OCI-LY7 (cell line): ENCODE data around the gene OSER1. TPM values are rescaled to one million over a fixed set of nuclear protein-coding genes. Genes with fewer than 3 reads are reported as not detected.

Experiments used
- BruUV-seq: library from RNA; stranded (reverse); fragments of 400-500 nt; replicated peaks from 2 replicates; lab custom pipeline; 2021; lab: Mats Ljungman, UMichigan
- CTCF ChIA-PET: fragments of 300-600 bp; sonication (Branson Sonifier 250); formaldehyde crosslinking; loops from one replicate; lab custom pipeline; 2022; ENCODE audit warnings: antibody characterized with exemption; ENCODE audit not compliant: unreplicated experiment; lab: Charles Lee
- POLR2A ChIA-PET: fragments of 300-600 bp; sonication (Branson Sonifier 250); formaldehyde crosslinking; loops from one replicate; lab custom pipeline; 2022; ENCODE audit warnings: antibody characterized with exemption; lab: Charles Lee
- DNase-seq: peaks from one replicate; pipeline ENCODE4 v3.0.0-alpha.2; 2015; ENCODE audit warnings: low spot score
- H2AFZ ChIP-seq: fragments of 200-600 bp; sonication (generic), shearing (Covaris generic); 2 replicates; pipeline ENCODE4 v1.6.1; 2014; ENCODE audit warnings: mild to moderate bottlenecking, antibody characterized with exemption, low read length, moderate library complexity
- H3K27ac ChIP-seq: fragments of 200-600 bp; sonication (generic); 2 replicates; pipeline ENCODE4 v1.5.1; 2014; ENCODE audit warnings: mixed run types, low read depth, mild to moderate bottlenecking, moderate library complexity, low read length, inconsistent platforms; ENCODE audit not compliant: poor library complexity, severe bottlenecking
- H3K36me3 ChIP-seq: fragments of 200-600 bp; sonication (generic); 2 replicates; pipeline ENCODE4 v1.6.1; 2014; ENCODE audit warnings: mild to moderate bottlenecking, antibody characterized with exemption, low read length, moderate library complexity, mixed read lengths; ENCODE audit not compliant: insufficient read depth
- H3K4me1 ChIP-seq: fragments of 200-600 bp; sonication (generic); 2 replicates; pipeline ENCODE4 v1.5.1; 2014; ENCODE audit warnings: mild to moderate bottlenecking, low read length; ENCODE audit not compliant: insufficient read depth, poor library complexity, severe bottlenecking
- H3K4me2 ChIP-seq: fragments of 200-600 bp; sonication (generic); 2 replicates; pipeline ENCODE4 v1.6.1; 2014; ENCODE audit warnings: mild to moderate bottlenecking, low read length
- H3K4me3 ChIP-seq: fragments of 200-600 bp; sonication (generic); 2 replicates; pipeline ENCODE4 v1.5.1; 2014; ENCODE audit warnings: mild to moderate bottlenecking, low read depth, low read length; ENCODE audit not compliant: poor library complexity, severe bottlenecking
- H3K79me2 ChIP-seq: fragments of 200-600 bp; sonication (generic); 2 replicates; pipeline ENCODE4 v1.6.1; 2016; ENCODE audit warnings: low read depth, mild to moderate bottlenecking, low read length, moderate library complexity, mixed read lengths; ENCODE audit not compliant: insufficient read depth
- H3K9me2 ChIP-seq: fragments of 200-600 bp; sonication (generic); 2 replicates; pipeline ENCODE4 v1.6.1; 2016; ENCODE audit warnings: mild to moderate bottlenecking, low read length, mixed read lengths; ENCODE audit not compliant: insufficient read depth
- H3K9me3 ChIP-seq: fragments of 200-600 bp; sonication (generic); 2 replicates; pipeline ENCODE4 v1.6.1; 2014; ENCODE audit warnings: mild to moderate bottlenecking, mixed run types, low read length, mixed read lengths
- H4K20me1 ChIP-seq: fragments of 200-600 bp; sonication (generic); 2 replicates; pipeline ENCODE4 v1.6.1; 2014; ENCODE audit warnings: mild to moderate bottlenecking, antibody characterized with exemption, low read length, moderate library complexity, mixed read lengths; ENCODE audit not compliant: insufficient read depth
- CTCF ChIP-seq: fragments of 200-600 bp; sonication (generic); conservative IDR thresholded peaks from 2 replicates; pipeline ENCODE4 v1.5.1; 2014; ENCODE audit warnings: mild to moderate bottlenecking, antibody characterized with exemption, low read length, moderate library complexity, mixed read lengths
- EZH2phosphoT487 ChIP-seq: fragments of 200-600 bp; sonication (generic); IDR thresholded peaks from 2 replicates; pipeline ENCODE4 v1.6.1; 2018; ENCODE audit warnings: low read depth, borderline replicate concordance, mild to moderate bottlenecking, mixed run types, antibody characterized with exemption, low read length, moderate library complexity, mixed read lengths
- intact Hi-C: fragments of 100-400 bp; cut with micrococcal nuclease; formaldehyde crosslinking; loops from one replicate; pipeline ENCODE4 v1.10.0; 2022; ENCODE audit not compliant: unreplicated experiment
- total RNA-seq, 2 experiments: library from RNA; depleted of rRNA in 1 of 2; stranded (reverse); fragments of >200 nt in 1 of 2; shearing (Covaris generic) in 1 of 2; gene quantifications; 2 replicates each; pipeline ENCODE4 v1.2.3, GENCODE V29; 2014 to 2022

Gene OSER1
- total RNA-seq, 2 experiments from 2014 or later, result 28.1 to 31.9 TPM

DNA sequence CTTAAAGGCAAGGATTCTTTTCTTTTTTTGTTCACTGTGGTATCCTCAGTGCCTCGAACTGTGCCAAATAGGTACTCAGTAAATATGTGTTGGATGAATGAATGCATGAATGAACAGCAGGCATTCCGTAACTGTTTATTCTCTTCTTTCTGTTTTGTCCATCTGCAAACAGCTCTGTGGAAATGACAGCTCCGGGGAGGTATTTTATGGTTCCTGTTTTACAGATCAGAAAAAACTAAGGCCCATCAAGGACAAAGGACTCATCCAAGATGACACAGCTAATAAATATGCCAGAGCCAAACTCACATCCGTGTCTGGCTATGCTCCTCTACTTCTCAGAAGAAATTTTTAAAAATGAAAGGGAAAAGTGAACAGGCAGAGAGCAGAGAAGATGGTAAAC is 44.6 kb downstream of the OSER1 start:
- Histone ChIP-seq H3K79me2 (no peaks in the 10 kb centered on the region), H4K20me1 (no peaks in the 10 kb centered on the region; the same call in 1 of the 2 replicates), H3K9me3 (no peaks in the 10 kb centered on the region), H3K27ac (no peak overlapping the region), H3K4me1 (no peaks in the 10 kb centered on the region), H3K9me2 (no peaks in the 10 kb centered on the region), H2AFZ (no peak overlapping the region), H3K4me3 (no peak overlapping the region), H3K36me3 (no peaks in the 10 kb centered on the region), H3K4me2 (no peak overlapping the region)
- POLR2A ChIA-PET, result interaction anchor here (0.6 kb wide), 1 partner anchor 412 kb away, joined by 4 read pairs; no protein-coding TSS in a partner anchor
- TF ChIP-seq CTCF (no peak), EZH2phosphoT487 (no peak)
- CTCF ChIA-PET, result no interaction called here
- BruUV-seq, result no TSS peak
- intact Hi-C loops, result no loop called here
- no peak for DNase-seq

DNA sequence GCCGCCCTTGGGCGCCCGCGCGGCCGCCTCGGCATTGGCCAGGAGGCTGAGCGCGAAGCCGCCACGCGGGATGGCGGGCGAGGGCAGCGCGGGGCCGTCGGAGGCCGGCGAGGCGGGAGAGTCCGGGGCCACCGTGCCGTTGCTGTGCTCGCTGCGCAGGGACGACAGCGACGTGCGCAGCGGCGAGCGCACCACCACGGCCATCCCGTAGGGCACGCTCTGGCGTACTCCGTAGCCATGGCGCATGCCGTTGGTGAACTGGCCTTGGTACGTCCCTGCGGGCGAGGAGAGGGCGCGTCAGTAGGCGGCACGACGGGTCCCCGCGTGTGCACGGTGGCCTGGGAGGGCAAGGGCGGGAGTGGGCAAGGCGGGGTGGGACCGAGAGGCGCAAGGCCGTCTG is 50.4 kb downstream of the OSER1 start:
- TF ChIP-seq EZH2phosphoT487 (no peak), CTCF (no peak)
- POLR2A ChIA-PET, result no interaction called here
- no peak overlapping the region for H2AFZ ChIP-seq
- no peaks in the 10 kb centered on the region for H3K9me2 ChIP-seq
- CTCF ChIA-PET, result no interaction called here
- no peaks in the 10 kb centered on the region; the same call in 1 of the 2 replicates for H4K20me1 ChIP-seq
- no peaks in the 10 kb centered on the region for H3K36me3 ChIP-seq
- DNase-seq, result no peak
- no peak overlapping the region for H3K27ac ChIP-seq
- no peaks in the 10 kb centered on the region for H3K9me3 ChIP-seq
- H3K4me1 ChIP-seq, result no peaks in the 10 kb centered on the region
- intact Hi-C loops, result no loop called here
- no peak overlapping the region for H3K4me2 ChIP-seq
- no peak overlapping the region for H3K4me3 ChIP-seq
- BruUV-seq, result no TSS peak
- no peaks in the 10 kb centered on the region for H3K79me2 ChIP-seq

DNA sequence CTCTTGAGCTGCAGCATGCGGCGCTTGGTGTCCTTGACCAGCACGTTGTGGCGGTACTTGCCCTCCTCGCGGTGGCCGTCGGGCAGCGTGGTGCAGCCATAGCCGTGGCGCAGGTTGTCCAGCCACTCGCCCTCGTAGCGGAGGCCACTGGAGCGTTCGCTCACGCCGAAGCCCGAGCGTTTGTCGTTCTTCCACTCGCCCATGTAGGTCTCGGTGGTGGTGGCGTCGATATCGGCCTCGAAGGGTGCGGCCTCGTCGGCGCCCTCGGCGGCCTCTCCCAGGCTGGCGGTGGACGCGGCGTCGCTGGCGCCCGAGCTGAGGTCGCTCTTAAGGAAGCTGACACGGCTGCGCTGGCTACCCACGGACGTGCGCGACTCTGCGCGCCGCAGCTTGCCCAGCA is 50.9 kb downstream of the OSER1 start:
- CTCF ChIA-PET, result no interaction called here
- no peak for TF ChIP-seq CTCF
- TF ChIP-seq EZH2phosphoT487, result no peak
- Histone ChIP-seq H3K27ac (no peak overlapping the region), H3K36me3 (no peaks in the 10 kb centered on the region), H3K4me1 (no peaks in the 10 kb centered on the region), H3K4me2 (no peak overlapping the region), H3K9me3 (no peaks in the 10 kb centered on the region), H4K20me1 (no peaks in the 10 kb centered on the region; the same call in 1 of the 2 replicates), H3K9me2 (no peaks in the 10 kb centered on the region), H3K79me2 (no peaks in the 10 kb centered on the region), H3K4me3 (no peak overlapping the region), H2AFZ (no peak overlapping the region)
- DNase-seq, result no peak
- intact Hi-C loops, result no loop called here
- no TSS peak for BruUV-seq
- POLR2A ChIA-PET, result no interaction called here
